Measurements from ENCODE around the gene EFCAB11.

DNA sequence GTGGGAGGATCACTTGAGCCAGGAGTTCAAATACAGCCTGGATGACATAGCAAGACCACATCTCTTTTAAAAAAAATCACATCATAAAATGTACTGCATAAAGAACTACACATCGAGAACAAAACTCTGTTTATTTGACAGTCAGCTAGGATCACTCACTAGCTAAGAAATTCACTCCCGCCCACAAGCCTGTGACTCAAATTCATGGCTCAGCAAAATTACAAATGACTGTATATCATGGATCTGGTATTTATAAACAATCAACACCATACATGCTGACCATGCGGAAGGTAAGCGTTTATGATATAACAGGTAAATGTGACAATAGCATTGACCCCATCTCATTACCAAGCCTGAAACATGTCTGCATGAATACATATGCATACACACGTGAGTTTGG is 206.5 kb downstream of the EFCAB11 start:
- TF ChIP-seq, protein P1, sequence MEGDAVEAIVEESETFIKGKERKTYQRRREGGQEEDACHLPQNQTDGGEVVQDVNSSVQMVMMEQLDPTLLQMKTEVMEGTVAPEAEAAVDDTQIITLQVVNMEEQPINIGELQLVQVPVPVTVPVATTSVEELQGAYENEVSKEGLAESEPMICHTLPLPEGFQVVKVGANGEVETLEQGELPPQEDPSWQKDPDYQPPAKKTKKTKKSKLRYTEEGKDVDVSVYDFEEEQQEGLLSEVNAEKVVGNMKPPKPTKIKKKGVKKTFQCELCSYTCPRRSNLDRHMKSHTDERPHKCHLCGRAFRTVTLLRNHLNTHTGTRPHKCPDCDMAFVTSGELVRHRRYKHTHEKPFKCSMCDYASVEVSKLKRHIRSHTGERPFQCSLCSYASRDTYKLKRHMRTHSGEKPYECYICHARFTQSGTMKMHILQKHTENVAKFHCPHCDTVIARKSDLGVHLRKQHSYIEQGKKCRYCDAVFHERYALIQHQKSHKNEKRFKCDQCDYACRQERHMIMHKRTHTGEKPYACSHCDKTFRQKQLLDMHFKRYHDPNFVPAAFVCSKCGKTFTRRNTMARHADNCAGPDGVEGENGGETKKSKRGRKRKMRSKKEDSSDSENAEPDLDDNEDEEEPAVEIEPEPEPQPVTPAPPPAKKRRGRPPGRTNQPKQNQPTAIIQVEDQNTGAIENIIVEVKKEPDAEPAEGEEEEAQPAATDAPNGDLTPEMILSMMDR (IDR thresholded peaks at IDR 0.05): no peak
- TF ChIP-seq POLR2AphosphoS5 (IDR thresholded peaks at IDR 0.05) (no peak), POLR2A (IDR thresholded peaks at IDR 0.05) (no peak)

Data from breast epithelium (tissue), 3 donors.